GM12873 (cell line): Measurements from ENCODE around the gene HAUS8.

ENCODE experiments used
- CTCF ChIP-seq: IDR thresholded peaks from 2 replicates; pipeline ENCODE4 v1.5.1; 2012; ENCODE audit warnings: low read depth, mild to moderate bottlenecking, moderate library complexity, low read length, control low read depth; ENCODE audit not compliant: insufficient read depth; ENCODE audit errors: missing control alignments

The HAUS8 gene

GRCh38 chr19:17114414-17114831 lies 39.2 kb upstream of the HAUS8 start:
- no peak for TF ChIP-seq CTCF

GRCh38 chr19:17113127-17113785 lies 38.0 kb upstream of the HAUS8 start:
- no peak for TF ChIP-seq CTCF

- no peak for TF ChIP-seq CTCF
These were observed 37.4 kb upstream of the HAUS8 start for GRCh38 chr19:17112700-17113099.

- no peak for TF ChIP-seq CTCF
These were observed 37.0 kb upstream of the HAUS8 start for GRCh38 chr19:17112271-17112670.

GRCh38 chr19:17111766-17112165 lies 36.5 kb upstream of the HAUS8 start:
- no peak for TF ChIP-seq CTCF

GRCh38 chr19:17110599-17110966 lies 35.3 kb upstream of the HAUS8 start:
- no peak for TF ChIP-seq CTCF

GRCh38 chr19:17109962-17110598 lies 34.8 kb upstream of the HAUS8 start:
- no peak for TF ChIP-seq CTCF
